ENCODE data around the gene ETS1. TPM values are rescaled to one million over a fixed set of nuclear protein-coding genes. Genes with fewer than 3 reads are reported as not detected.

ETS1 gene
- total RNA-seq, 1 donor = 35.5 TPM

DNA sequence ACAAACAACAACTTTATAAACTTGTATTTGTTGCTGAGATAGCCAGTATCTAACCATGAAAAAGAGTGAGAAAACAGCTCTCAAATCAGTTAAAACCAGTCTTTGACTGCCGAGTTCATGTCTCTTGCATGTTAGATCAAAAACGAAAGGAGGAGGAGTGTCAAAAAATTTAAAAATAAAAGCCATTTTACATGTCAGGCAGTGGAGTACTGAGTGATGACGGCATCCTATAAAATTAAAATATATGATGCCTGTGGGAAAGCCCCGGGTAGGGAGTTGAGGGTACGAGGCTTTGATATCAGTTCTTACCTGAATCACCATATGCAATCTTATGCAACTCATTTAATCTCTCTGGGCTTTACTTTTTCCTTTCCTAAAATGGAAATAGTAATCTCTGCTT, 117.3 kb downstream of the ETS1 start:
- no peak for DNase-seq (ENCODE audit: low read depth)
- TF ChIP-seq, protein P1, sequence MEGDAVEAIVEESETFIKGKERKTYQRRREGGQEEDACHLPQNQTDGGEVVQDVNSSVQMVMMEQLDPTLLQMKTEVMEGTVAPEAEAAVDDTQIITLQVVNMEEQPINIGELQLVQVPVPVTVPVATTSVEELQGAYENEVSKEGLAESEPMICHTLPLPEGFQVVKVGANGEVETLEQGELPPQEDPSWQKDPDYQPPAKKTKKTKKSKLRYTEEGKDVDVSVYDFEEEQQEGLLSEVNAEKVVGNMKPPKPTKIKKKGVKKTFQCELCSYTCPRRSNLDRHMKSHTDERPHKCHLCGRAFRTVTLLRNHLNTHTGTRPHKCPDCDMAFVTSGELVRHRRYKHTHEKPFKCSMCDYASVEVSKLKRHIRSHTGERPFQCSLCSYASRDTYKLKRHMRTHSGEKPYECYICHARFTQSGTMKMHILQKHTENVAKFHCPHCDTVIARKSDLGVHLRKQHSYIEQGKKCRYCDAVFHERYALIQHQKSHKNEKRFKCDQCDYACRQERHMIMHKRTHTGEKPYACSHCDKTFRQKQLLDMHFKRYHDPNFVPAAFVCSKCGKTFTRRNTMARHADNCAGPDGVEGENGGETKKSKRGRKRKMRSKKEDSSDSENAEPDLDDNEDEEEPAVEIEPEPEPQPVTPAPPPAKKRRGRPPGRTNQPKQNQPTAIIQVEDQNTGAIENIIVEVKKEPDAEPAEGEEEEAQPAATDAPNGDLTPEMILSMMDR (IDR thresholded peaks at IDR 0.05; ENCODE audit: insufficient read depth, low read length) = no peak
- H3K4me3 ChIP-seq (ENCODE audit: low read depth, low read length) = no peak overlapping the region

DNA sequence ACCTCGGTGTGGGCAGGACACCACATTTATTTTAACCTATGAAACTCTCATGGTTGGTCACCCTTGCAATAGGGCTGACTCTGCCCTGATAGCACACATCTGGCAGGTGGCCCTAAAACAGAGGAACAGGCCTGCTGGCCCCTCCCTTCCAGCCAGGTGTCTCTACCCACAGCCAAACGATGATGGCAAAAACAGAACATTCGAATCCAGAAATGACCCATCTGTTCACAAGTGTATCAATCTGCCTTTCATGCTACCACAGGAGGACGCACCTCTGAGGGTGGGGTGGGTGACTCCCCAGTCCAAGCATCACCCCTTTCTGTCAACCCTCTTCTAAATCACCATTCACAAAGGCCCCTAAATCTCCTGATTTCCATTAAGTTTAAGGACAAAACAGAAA, 118.1 kb downstream of the ETS1 start:
- no peak overlapping the region for H3K4me3 ChIP-seq (ENCODE audit: low read depth, low read length)
- no peak for DNase-seq (ENCODE audit: low read depth)
- TF ChIP-seq, protein P1 (IDR thresholded peaks at IDR 0.05; ENCODE audit: insufficient read depth, low read length) = no peak

DNA sequence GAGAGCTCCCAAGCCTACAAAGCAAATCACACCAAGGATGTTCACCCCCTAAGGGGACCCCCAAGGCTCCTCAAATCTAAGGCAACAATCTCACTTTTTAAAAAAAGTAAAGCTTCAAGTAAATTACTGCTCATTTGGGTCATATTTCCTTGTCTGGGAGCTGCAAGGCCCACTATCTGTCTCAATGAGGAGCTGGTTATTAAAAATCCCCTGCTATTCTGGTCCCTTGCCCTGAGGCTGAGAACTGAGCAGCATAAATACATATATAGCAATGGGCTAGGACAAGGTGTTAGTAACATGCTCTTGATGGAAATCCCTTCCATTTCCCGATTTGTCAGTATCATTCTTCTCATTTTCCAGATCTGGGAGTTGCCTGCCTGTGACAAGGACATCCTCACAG, 119.2 kb downstream of the ETS1 start:
- DNase-seq (ENCODE audit: low read depth) = no peak
- H3K4me3 ChIP-seq (ENCODE audit: low read depth, low read length) = no peak overlapping the region
- TF ChIP-seq, protein P1 (IDR thresholded peaks at IDR 0.05; ENCODE audit: insufficient read depth, low read length) = no peak

DNA sequence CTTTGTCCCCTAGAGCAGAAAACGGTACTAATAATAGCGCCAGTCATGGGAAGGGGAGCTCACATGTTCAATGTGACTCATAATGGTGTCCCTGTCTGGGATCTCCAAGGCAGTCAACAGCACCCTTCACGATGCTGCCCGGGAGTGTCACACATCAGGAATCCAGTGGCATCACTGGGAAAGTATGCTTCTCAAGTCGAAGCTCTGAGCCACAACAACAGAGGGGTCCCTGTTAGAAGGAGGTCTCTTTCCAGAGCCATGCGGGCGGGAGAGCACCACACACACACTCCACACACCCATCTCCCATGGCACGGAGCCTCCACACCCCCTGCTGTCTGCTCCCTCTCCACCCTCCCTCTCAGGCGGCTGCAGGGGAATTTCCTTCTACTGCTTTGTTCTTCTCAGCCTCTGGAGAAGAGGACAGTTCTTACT, 119.7 kb downstream of the ETS1 start:
- TF ChIP-seq, protein P1 (IDR thresholded peaks at IDR 0.05; ENCODE audit: insufficient read depth, low read length) = peak; percentile 10
- peak; percentile 90 for DNase-seq (ENCODE audit: low read depth)
- H3K4me3 ChIP-seq (ENCODE audit: low read depth, low read length) = no peak overlapping the region

DNA sequence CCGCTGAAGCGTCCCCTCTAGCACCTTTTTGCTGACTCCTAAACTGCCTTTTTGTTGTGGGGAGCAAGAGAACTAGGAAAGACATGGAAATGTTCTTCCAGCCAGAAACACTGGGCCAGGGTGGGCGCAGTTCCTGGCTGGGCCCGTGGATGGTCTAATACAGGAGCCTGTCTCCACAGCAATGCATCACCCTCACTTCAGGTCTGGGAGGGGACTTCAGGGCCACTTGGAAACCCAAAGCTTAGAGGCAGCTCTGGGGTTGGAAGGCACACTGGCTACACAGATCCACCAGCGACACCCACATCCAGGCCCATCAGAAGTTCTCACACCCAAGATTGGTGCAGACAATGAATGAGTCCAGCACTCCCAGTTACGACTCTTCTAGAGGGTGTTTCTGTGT, 120.3 kb downstream of the ETS1 start:
- TF ChIP-seq, protein P1 (IDR thresholded peaks at IDR 0.05; ENCODE audit: insufficient read depth, low read length) = no peak
- DNase-seq (ENCODE audit: low read depth) = no peak
- H3K4me3 ChIP-seq (ENCODE audit: low read depth, low read length) = no peak overlapping the region

DNA sequence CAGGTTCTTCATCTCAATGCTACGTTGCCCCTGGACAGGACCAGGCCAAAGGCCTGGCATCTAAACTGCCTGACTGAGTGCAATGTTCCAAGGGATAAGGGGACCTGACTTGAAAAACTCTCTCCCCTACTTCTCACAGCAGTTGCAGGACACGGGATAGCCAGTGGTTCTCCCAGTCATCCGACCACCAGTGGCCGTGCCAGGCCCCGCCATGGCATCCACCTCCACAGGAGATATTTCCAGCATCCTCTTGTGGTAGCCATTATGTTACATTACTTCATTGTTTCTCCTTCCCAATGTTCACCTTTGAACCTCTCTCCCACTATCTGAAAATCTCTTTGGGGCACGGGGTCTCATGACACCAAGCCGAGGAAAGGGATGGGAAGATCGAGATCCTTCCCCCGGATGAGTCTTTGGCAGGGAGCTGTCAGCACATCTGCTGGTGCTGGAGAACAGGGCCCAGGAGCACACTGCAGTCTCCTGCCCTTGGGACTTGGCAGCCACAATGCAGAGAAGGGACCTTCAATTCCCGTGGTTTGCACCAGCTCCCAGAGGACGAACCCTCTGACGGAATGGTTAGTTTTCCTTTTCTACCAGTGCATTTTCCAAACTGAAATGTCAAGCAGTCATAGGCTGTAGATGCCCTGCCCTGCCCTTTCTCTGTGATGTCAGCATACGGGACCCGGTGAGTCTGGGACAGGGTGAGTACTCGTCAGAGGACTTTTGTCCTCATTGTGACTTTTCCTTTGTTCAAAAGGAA, 121.2 kb downstream of the ETS1 start:
- no peak for DNase-seq (ENCODE audit: low read depth)
- H3K4me3 ChIP-seq (ENCODE audit: low read depth, low read length) = no peak overlapping the region
- TF ChIP-seq, protein P1 (IDR thresholded peaks at IDR 0.05; ENCODE audit: insufficient read depth, low read length) = no peak

DNA sequence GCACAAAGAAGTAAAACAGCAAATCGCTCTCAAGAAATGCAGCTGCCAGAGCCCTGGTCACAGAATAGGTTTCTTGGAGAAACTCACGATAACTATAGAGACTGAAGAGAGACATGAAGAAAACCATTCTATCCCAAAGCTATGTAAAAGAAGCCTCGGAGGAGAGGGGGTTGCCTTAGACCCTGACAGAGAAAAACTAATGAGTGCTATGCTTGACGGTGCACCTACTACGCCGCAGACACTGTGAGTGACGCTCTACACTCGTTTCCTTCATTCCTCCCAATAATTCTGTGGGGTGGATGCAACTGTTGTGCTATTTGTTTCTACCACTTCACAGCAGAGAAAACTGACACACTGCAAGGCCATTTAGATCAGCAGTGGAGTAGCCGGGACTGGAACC, 121.8 kb downstream of the ETS1 start:
- TF ChIP-seq, protein P1 (IDR thresholded peaks at IDR 0.05; ENCODE audit: insufficient read depth, low read length) = no peak
- H3K4me3 ChIP-seq (ENCODE audit: low read depth, low read length) = no peak overlapping the region
- no peak for DNase-seq (ENCODE audit: low read depth)

Measured in fibroblast of the aortic adventitia (primary cell).